Parathyroid adenoma (tissue), 2 donors: ENCODE data around the gene HOXA6.
A peak's percentile ranks its signal among the peaks of the same experiment; 100 is the strongest.

ENCODE experiments used
- H2AFZ ChIP-seq: fragments of 300-600 bp; sonication (generic); one replicate; pipeline ENCODE4 v1.7.0; 2017; ENCODE audit warnings: antibody characterized with exemption, mild to moderate bottlenecking
- H3K27ac ChIP-seq: fragments of 300-600 bp; sonication (generic); one replicate; pipeline ENCODE4 v1.7.0; 2017
- H3K27me3 ChIP-seq: fragments of 300-600 bp; sonication (generic); one replicate; pipeline ENCODE4 v1.7.0; 2017; ENCODE audit warnings: low read length; ENCODE audit not compliant: control insufficient read depth, insufficient read depth
- H3K36me3 ChIP-seq: fragments of 300-600 bp; sonication (generic); one replicate; pipeline ENCODE4 v1.7.0; 2017; ENCODE audit warnings: low read length; ENCODE audit not compliant: control insufficient read depth, insufficient read depth
- H3K4me1 ChIP-seq: fragments of 300-600 bp; sonication (generic); one replicate; pipeline ENCODE4 v1.7.0; 2017; ENCODE audit warnings: control low read depth
- H3K4me2 ChIP-seq: fragments of 300-600 bp; sonication (generic); one replicate; pipeline ENCODE4 v1.7.0; 2017; ENCODE audit warnings: low read length
- H3K4me3 ChIP-seq: fragments of 300-600 bp; sonication (generic); one replicate; pipeline ENCODE4 v1.7.0; 2017; ENCODE audit warnings: low read depth, low read length
- H3K79me2 ChIP-seq: fragments of 300-600 bp; sonication (generic); one replicate; pipeline ENCODE4 v1.7.0; 2017; ENCODE audit warnings: control low read depth
- H3K9ac ChIP-seq: fragments of 300-600 bp; sonication (generic); one replicate; pipeline ENCODE4 v1.7.0; 2017; ENCODE audit warnings: mild to moderate bottlenecking
- H3K9me3 ChIP-seq: fragments of 300-600 bp; sonication (generic); one replicate; pipeline ENCODE4 v1.7.0; 2017; ENCODE audit warnings: low read length; ENCODE audit not compliant: control insufficient read depth
- TF ChIP-seq, protein P1 (sequence below): fragments of 300-600 bp; sonication (generic); IDR thresholded peaks from one replicate; pipeline ENCODE4 v1.7.0; 2017; ENCODE audit warnings: antibody characterized with exemption, mild to moderate bottlenecking
- donor health status: primary hyperparathyroidism.

HOXA6 gene

DNA sequence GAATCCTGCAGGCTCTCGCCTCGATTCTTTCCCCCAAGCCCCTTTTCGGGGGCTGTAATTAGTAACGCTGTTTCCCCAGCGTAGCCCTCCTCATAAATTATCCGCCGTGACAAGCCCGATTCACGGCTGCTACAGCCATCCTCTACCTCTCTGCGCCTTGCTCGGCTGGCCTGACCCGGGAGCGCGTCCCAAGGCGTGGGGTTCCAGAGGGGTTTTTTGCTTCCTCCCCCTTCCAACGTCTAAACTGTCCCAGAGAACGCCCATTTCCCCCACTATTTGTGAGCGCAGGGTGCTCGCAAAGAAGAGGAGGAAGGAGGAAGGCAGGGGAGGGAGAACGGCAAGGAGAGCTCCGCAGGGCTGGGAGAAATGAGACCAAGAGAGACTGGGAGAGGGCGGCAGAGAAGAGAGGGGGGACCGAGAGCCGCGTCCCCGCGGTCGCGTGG is 5.0 kb downstream of the HOXA6 start:
- H3K36me3 ChIP-seq, result no peaks in the 10 kb centered on the region
- peak overlapping the region; percentile 80 for H3K4me3 ChIP-seq
- no peak overlapping the region for H3K27ac ChIP-seq
- H3K27me3 ChIP-seq, result no peaks in the 10 kb centered on the region
- no peaks in the 10 kb centered on the region for H3K4me1 ChIP-seq
- no peaks in the 10 kb centered on the region for H3K79me2 ChIP-seq
- TF ChIP-seq, protein P1, sequence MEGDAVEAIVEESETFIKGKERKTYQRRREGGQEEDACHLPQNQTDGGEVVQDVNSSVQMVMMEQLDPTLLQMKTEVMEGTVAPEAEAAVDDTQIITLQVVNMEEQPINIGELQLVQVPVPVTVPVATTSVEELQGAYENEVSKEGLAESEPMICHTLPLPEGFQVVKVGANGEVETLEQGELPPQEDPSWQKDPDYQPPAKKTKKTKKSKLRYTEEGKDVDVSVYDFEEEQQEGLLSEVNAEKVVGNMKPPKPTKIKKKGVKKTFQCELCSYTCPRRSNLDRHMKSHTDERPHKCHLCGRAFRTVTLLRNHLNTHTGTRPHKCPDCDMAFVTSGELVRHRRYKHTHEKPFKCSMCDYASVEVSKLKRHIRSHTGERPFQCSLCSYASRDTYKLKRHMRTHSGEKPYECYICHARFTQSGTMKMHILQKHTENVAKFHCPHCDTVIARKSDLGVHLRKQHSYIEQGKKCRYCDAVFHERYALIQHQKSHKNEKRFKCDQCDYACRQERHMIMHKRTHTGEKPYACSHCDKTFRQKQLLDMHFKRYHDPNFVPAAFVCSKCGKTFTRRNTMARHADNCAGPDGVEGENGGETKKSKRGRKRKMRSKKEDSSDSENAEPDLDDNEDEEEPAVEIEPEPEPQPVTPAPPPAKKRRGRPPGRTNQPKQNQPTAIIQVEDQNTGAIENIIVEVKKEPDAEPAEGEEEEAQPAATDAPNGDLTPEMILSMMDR, result no peak
- H3K9me3 ChIP-seq, result no peaks in the 10 kb centered on the region
- no peak overlapping the region for H3K9ac ChIP-seq
- no peak overlapping the region for H2AFZ ChIP-seq
- H3K4me2 ChIP-seq, result peak overlapping the region; percentile 91

DNA sequence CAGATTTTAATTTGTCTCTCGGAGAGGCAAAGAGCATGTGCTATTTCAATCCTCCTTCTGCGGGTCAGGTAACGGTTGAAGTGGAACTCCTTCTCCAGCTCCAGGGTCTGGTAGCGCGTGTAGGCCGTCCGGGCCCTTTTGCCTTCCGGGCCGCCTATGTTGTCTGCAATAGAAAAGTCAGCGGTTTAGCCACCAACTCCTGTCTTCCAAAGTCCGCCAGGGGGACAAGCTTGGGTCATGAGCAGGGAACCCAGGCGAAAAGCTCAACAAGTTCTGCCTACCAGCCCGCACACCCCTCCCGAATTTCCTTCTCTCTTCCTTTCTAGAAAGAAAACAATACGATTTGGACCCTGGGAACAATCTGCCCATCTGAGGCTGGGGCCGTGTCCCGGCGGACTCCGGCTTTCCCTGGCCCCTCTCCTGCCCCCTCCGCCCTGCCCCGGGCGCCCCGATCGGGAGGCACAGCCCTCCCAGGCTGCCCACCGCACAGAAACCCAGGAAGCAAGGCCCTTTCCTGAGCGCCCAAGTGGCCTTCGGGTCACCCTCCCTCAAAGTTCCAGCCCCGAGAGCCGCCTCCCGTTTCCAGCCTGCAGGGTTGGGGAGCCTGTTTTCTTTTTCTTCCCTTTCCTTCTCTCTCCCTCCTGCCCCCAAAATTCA is 5.5 kb downstream of the HOXA6 start:
- no peak overlapping the region for H3K9ac ChIP-seq
- no peaks in the 10 kb centered on the region for H3K36me3 ChIP-seq
- H3K79me2 ChIP-seq, result no peaks in the 10 kb centered on the region
- no peak overlapping the region for H3K27ac ChIP-seq
- no peaks in the 10 kb centered on the region for H3K4me1 ChIP-seq
- no peaks in the 10 kb centered on the region for H3K27me3 ChIP-seq
- H2AFZ ChIP-seq, result no peak overlapping the region
- H3K4me3 ChIP-seq, result peak overlapping the region; percentile 80
- TF ChIP-seq, protein P1, result no peak
- peak overlapping the region; percentile 91 for H3K4me2 ChIP-seq
- no peaks in the 10 kb centered on the region for H3K9me3 ChIP-seq

DNA sequence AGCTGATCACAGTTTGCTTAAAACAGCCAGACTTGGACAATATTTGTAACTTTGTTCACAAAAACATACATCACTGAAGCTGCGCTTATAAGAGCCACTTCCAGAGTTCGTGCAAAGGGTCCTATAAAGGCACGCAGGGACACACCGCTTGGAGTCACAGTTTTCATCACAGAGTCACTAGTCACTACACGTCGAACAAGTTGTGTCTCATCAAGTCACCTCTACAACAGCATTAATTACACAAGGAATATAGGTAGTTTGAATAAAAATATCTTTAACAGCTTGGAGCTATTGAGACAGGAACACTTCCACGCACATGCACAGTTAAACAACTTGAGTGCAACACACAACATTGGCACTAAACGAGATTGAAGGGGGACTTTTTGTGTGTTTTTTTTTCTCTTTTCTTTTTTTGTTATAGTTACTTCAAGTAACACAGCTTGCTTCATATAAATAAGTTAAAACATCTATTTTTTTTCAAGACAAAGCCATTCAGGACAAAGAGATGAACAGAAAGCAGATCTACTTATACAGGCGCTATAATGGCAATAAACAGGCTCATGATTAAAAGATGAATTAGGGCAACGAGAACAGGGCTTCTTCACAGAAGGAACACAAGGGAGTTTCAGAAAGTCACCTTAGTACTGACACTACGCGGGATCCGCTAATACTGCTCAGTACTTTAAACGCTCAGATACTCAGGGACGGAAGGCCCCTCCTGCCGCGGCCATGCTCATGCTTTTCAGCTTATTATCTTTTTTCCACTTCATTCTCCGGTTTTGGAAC is 6.2 kb downstream of the HOXA6 start:
- Histone ChIP-seq H3K4me1 (no peaks in the 10 kb centered on the region), H3K36me3 (no peaks in the 10 kb centered on the region), H3K4me3 (peak overlapping the region; percentile 80), H2AFZ (no peak overlapping the region), H3K9ac (no peak overlapping the region), H3K4me2 (peak overlapping the region; percentile 91), H3K79me2 (no peaks in the 10 kb centered on the region), H3K27ac (no peak overlapping the region), H3K9me3 (no peaks in the 10 kb centered on the region), H3K27me3 (no peaks in the 10 kb centered on the region)
- TF ChIP-seq, protein P1, result no peak

GRCh38 chr7:27140126-27140857 is 7.3 kb downstream of the HOXA6 start:
- no peak overlapping the region for H3K27ac ChIP-seq

More at GRCh38 chr7:27140126-27140857, 7.3 kb downstream of the HOXA6 start:
- H3K9me3 ChIP-seq, result no peaks in the 10 kb centered on the region
- H3K79me2 ChIP-seq, result no peaks in the 10 kb centered on the region
- H3K27me3 ChIP-seq, result no peaks in the 10 kb centered on the region
- H3K4me3 ChIP-seq, result no peak overlapping the region
- H2AFZ ChIP-seq, result no peak overlapping the region
- H3K4me1 ChIP-seq, result no peaks in the 10 kb centered on the region
- no peak overlapping the region for H3K4me2 ChIP-seq
- no peak overlapping the region for H3K9ac ChIP-seq
- no peaks in the 10 kb centered on the region for H3K36me3 ChIP-seq
- TF ChIP-seq, protein P1, result no peak
